Measurements from ENCODE around the gene CBFB. TPM values are rescaled to one million over a fixed set of nuclear protein-coding genes. Genes with fewer than 3 reads are reported as not detected.

Gene CBFB
- total and polyA plus RNA-seq, 2 of the 4 experiments (the other 2 are of a cell fraction): 44.2 to 48.0 TPM

- Histone ChIP-seq H2BK15ac (ENCODE audit: low read depth, low read length) (no peak overlapping the region), H3K27me3 (ENCODE audit: control insufficient read depth, insufficient read depth, low read length) (no peaks in the 10 kb centered on the region; the same call in 1 of the 2 replicates), H3K9me3 (ENCODE audit: control insufficient read depth, insufficient read depth, low read length) (no peaks in the 10 kb centered on the region), H3K27ac (ENCODE audit: insufficient read depth, low read length) (no peak overlapping the region), H4K8ac (ENCODE audit: low read depth in 2 of 2, low read length in 2 of 2) (no peak overlapping the region), H3K9ac (ENCODE audit: low read depth, low read length) (no peak overlapping the region), H4K20me1 (ENCODE audit: insufficient read depth, low read length) (no peaks in the 10 kb centered on the region), H2AFZ (replicated peaks; ENCODE audit: low read length, poor library complexity) (no peak overlapping the region), H4K5ac (ENCODE audit: low read depth, low read length) (no peak overlapping the region), H3K9me1 (ENCODE audit: insufficient read depth, low read length) (0 out of 2 replicates have a peak, but pooled peaks cover 2% of the 10 kb centered on the region), H2BK120ac (ENCODE audit: low read depth, low read length) (no peak overlapping the region), H3K23ac (ENCODE audit: low read depth, low read length) (no peak overlapping the region), H3K4me2 (ENCODE audit: low read depth, low read length) (no peak overlapping the region), H2AK5ac (ENCODE audit: low read depth, low read length) (no peak overlapping the region), H2BK5ac (ENCODE audit: low read depth, low read length, poor library complexity, severe bottlenecking) (no peak overlapping the region), H3K14ac (replicated peaks; ENCODE audit: low read depth, low read length) (no peak overlapping the region), H3K4ac (ENCODE audit: low read depth, low read length) (no peak overlapping the region), H3K79me1 (ENCODE audit: low read depth in 1 of 2, low read length in 2 of 2) (no peaks in the 10 kb centered on the region), H3K4me3 (ENCODE audit: insufficient read depth, low read depth, low read length) (no peak overlapping the region), H3K36me3 (ENCODE audit: control insufficient read depth, insufficient read depth, low read length) (no peaks in the 10 kb centered on the region), H2BK20ac (ENCODE audit: low read depth, low read length) (no peak overlapping the region), H4K91ac (ENCODE audit: insufficient read depth, low read depth, low read length) (no peak overlapping the region), H3K18ac (ENCODE audit: low read depth, low read length) (no peak overlapping the region), H3K4me1 (ENCODE audit: control insufficient read depth, insufficient read depth, low read length) (peaks cover 5% of the 10 kb centered on the region), H3K56ac (ENCODE audit: extremely low read depth, insufficient read depth, low read length) (no peak overlapping the region), H2AK9ac (replicated peaks; ENCODE audit: low read depth, low read length, poor library complexity) (no peak overlapping the region)
- in situ Hi-C loops (cut with MboI; ENCODE audit: low sequenced_read_pairs): no loop called here
- ChIA-PET CTCF (interaction anchor here (1.5 to 1.9 kb wide), 2 partner anchors 80 to 134 kb away, joined by 4 to 5 read pairs; no protein-coding TSS in a partner anchor), POLR2A (ENCODE audit: unreplicated experiment) (no interaction called here)
- intact Hi-C loops (cut with micrococcal nuclease): no loop called here
- no TSS peak for BruUV-seq (replicated peaks)
- WGBS, 2 experiments (ENCODE audit: extremely low coverage in 2 of 2, insufficient read length in 1 of 2): no CpG with 5 or more reads among the region's 3 CpGs
- ATAC-seq (ENCODE audit: low read depth): no peak
- TF ChIP-seq USF2 (IDR thresholded peaks at IDR 0.05; ENCODE audit: low read depth, low read length): no peak
- TF ChIP-seq BHLHE40 (IDR thresholded peaks at IDR 0.05; ENCODE audit: low read depth, low read length): no peak
- no peak for TF ChIP-seq CTCF (conservative IDR thresholded peaks at IDR 0.05; ENCODE audit: low read depth, low read length)
- no peak for TF ChIP-seq POLR2A (IDR thresholded peaks at IDR 0.05; ENCODE audit: low read depth, low read length)
- no peak for TF ChIP-seq FOS (IDR thresholded peaks at IDR 0.05; ENCODE audit: low read depth, low read length)
- TF ChIP-seq, protein P1, sequence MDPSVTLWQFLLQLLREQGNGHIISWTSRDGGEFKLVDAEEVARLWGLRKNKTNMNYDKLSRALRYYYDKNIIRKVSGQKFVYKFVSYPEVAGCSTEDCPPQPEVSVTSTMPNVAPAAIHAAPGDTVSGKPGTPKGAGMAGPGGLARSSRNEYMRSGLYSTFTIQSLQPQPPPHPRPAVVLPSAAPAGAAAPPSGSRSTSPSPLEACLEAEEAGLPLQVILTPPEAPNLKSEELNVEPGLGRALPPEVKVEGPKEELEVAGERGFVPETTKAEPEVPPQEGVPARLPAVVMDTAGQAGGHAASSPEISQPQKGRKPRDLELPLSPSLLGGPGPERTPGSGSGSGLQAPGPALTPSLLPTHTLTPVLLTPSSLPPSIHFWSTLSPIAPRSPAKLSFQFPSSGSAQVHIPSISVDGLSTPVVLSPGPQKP (IDR thresholded peaks at IDR 0.05; ENCODE audit: borderline replicate concordance, low read depth, low read length): no peak
- TF ChIP-seq CEBPB (IDR thresholded peaks at IDR 0.05; ENCODE audit: low read depth, low read length): no peak
- TF ChIP-seq RAD21 (IDR thresholded peaks at IDR 0.05; ENCODE audit: low read length): no peak
- no peak for TF ChIP-seq RCOR1 (IDR thresholded peaks at IDR 0.05; ENCODE audit: insufficient replicate concordance, low read length)
- no peak for TF ChIP-seq NFE2L2 (IDR thresholded peaks at IDR 0.05; ENCODE audit: low read depth, low read length)
- TF ChIP-seq MAZ (IDR thresholded peaks at IDR 0.05; ENCODE audit: borderline replicate concordance, low read depth, low read length): no peak
- no peak for TF ChIP-seq MAFK (IDR thresholded peaks at IDR 0.05; ENCODE audit: low read depth, low read length)
- no peak for TF ChIP-seq SMC3 (IDR thresholded peaks at IDR 0.05; ENCODE audit: low read depth, low read length)
- TF ChIP-seq CHD1 (IDR thresholded peaks at IDR 0.05; ENCODE audit: low read depth, low read length): no peak
- TF ChIP-seq MXI1 (IDR thresholded peaks at IDR 0.05; ENCODE audit: borderline replicate concordance, low read depth, low read length): no peak
- DNase-seq: no peak
- dilution Hi-C loops (cut with HindIII; ENCODE audit: low sequenced_read_pairs, unreplicated experiment): no loop called here
These were observed 7.6 kb upstream of the CBFB start for GRCh38 chr16:67021321-67021720.

Data from IMR-90 (cell line).